BE2C (cell line): ENCODE results near the gene PPCS.
"Not testable (repeated sequence)": the region's sequence is repeated elsewhere in the genome, so short reads cannot be mapped to it uniquely, and the experiment has no call there.

Experiments
- DNase-seq: peaks from one replicate; pipeline ENCODE4 v3.0.0-alpha.2; 2020
- H3K27me3 ChIP-seq: fragments of 250-450 bp; sonication (Bioruptor Pico); 2 replicates; pipeline ENCODE4 v1.5.1; 2020; ENCODE audit warnings: mild to moderate bottlenecking
- H3K36me3 ChIP-seq: fragments of 250-450 bp; sonication (Bioruptor Pico); 2 replicates; pipeline ENCODE4 v1.5.1; 2020; ENCODE audit warnings: mild to moderate bottlenecking
- H3K4me1 ChIP-seq: fragments of 250-450 bp; sonication (Bioruptor Pico); 2 replicates; pipeline ENCODE4 v1.5.1; 2020
- H3K4me3 ChIP-seq: 2 replicates; pipeline ENCODE4 v1.5.1; 2011; ENCODE audit warnings: low read depth, low read length
- H3K9me3 ChIP-seq: fragments of 250-450 bp; sonication (Bioruptor Pico); 2 replicates; pipeline ENCODE4 v1.5.1; 2020
- TF ChIP-seq, protein P1 (sequence below): IDR thresholded peaks from 2 replicates; pipeline ENCODE4 v1.5.1; 2012; ENCODE audit warnings: mild to moderate bottlenecking, low read depth, low read length

PPCS gene

DNA sequence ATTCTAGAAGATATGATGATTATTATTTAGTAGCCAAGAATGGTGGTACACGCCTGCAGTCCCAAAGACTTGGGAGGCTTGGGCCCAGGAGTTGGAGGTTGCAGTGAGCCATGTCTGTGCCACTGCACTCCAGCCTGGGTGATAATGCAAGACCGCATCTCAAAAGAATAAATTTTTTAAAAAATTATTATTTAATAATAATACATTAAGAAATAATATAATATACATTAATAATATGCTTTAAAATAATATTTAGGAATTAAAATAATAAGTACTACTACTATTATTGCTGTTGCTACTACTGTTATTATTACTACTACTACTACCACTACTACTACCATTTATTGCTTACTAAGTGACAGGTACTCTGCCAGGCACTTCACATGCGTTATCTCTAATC, 33.9 kb downstream of the PPCS start:
- no peaks in the 10 kb centered on the region for H3K4me1 ChIP-seq
- no peak overlapping the region for H3K4me3 ChIP-seq
- TF ChIP-seq, protein P1, sequence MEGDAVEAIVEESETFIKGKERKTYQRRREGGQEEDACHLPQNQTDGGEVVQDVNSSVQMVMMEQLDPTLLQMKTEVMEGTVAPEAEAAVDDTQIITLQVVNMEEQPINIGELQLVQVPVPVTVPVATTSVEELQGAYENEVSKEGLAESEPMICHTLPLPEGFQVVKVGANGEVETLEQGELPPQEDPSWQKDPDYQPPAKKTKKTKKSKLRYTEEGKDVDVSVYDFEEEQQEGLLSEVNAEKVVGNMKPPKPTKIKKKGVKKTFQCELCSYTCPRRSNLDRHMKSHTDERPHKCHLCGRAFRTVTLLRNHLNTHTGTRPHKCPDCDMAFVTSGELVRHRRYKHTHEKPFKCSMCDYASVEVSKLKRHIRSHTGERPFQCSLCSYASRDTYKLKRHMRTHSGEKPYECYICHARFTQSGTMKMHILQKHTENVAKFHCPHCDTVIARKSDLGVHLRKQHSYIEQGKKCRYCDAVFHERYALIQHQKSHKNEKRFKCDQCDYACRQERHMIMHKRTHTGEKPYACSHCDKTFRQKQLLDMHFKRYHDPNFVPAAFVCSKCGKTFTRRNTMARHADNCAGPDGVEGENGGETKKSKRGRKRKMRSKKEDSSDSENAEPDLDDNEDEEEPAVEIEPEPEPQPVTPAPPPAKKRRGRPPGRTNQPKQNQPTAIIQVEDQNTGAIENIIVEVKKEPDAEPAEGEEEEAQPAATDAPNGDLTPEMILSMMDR: no peak
- H3K36me3 ChIP-seq: no peaks in the 10 kb centered on the region
- no peaks in the 10 kb centered on the region for H3K9me3 ChIP-seq
- no peaks in the 10 kb centered on the region for H3K27me3 ChIP-seq
- no peak for DNase-seq

DNA sequence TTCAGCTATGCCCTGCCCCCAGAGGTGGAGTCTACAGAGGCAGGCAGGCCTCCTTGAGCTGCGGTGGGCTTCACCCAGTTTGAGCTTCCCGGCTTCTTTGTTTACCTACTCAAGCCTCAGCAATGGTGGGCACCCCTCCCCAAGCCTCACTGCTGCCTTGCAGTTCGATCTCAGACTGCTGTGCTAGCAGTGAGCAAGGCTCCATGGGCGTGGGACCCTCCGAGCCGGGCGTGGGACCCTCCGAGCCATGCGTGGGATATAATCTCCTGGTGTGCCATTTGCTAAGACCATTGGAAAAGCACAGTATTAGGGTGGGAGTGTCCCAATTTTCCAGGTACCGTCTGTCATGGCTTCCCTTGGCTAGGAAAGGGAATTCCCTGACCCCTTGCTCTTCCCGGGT, 45.7 kb downstream of the PPCS start:
- H3K4me3 ChIP-seq, H3K36me3 ChIP-seq, H3K9me3 ChIP-seq, DNase-seq, H3K4me1 ChIP-seq, H3K27me3 ChIP-seq: not testable (repeated sequence)

DNA sequence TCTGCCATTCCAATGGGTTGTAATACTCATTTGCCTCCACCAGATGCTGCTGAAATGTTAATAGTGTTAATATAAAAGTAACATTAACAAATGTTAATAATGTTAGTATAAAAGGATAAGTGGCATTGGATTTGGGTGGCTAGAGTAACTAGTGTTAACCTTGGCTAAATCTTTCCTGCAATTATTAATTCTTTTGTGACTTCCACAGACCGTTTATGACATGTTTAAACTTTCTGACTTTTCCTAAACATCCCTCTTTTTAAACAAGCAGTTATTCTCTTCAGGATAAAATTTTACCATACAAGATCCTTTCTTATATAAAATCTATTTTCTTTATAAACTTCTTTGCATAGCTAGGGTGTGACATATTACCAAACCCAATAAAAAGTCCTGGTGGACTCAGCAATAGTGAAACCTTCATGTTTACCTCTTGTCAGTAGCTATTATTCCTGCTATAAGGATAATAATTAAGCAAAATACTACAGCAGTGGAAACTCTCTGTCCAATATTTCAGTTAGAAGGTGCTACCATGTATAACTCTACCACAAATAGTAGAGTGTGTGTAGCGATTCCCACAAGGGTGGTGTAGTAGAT, 48.3 kb downstream of the PPCS start:
- no peak for DNase-seq
- Histone ChIP-seq H3K27me3 (no peaks in the 10 kb centered on the region), H3K4me3 (no peak overlapping the region), H3K4me1 (no peaks in the 10 kb centered on the region), H3K36me3 (no peaks in the 10 kb centered on the region), H3K9me3 (no peaks in the 10 kb centered on the region)
- TF ChIP-seq, protein P1: no peak

DNA sequence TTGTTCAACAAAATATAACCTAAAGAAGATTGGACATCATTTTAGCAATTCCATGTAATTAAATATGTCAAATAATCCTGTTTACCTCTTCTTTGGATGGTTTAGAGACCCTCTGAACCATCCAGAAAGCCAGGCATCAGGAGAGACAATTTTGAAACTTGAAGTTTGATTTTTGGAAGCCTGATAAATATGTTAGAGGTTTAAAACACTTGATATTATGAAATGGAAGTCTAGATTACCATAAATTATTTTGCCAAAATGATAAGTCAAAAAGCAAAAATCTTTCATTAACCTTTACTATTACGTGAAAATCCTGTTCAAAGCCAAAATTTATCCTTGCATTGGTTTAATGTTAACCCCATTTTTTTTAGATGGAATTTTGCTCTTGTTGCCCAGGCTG, 50.2 kb downstream of the PPCS start:
- TF ChIP-seq, protein P1: no peak
- Histone ChIP-seq H3K36me3 (no peaks in the 10 kb centered on the region), H3K27me3 (no peaks in the 10 kb centered on the region), H3K4me1 (no peaks in the 10 kb centered on the region), H3K9me3 (no peaks in the 10 kb centered on the region), H3K4me3 (no peak overlapping the region)
- DNase-seq: no peak
